IPS-18a (cell line): ENCODE data around the gene PDCD6IP.

Experiments used
- H3K27ac ChIP-seq: one replicate; pipeline ENCODE4 v1.5.1; 2013; ENCODE audit warnings: low read length
- H3K27me3 ChIP-seq: one replicate; pipeline ENCODE4 v1.6.1; 2013; ENCODE audit warnings: mild to moderate bottlenecking, low read length; ENCODE audit not compliant: control insufficient read depth, insufficient read depth
- H3K36me3 ChIP-seq: one replicate; pipeline ENCODE4 v1.6.1; 2013; ENCODE audit warnings: low read depth, low read length; ENCODE audit not compliant: control insufficient read depth
- H3K4me1 ChIP-seq: one replicate; pipeline ENCODE4 v1.6.1; 2013; ENCODE audit warnings: low read depth, low read length; ENCODE audit not compliant: control insufficient read depth
- H3K4me3 ChIP-seq: one replicate; pipeline ENCODE4 v1.5.1; 2013; ENCODE audit warnings: low read length
- H3K9ac ChIP-seq: one replicate; pipeline ENCODE4 v1.6.1; 2013; ENCODE audit warnings: mild to moderate bottlenecking, low read length, moderate library complexity
- H3K9me3 ChIP-seq: one replicate; pipeline ENCODE4 v1.6.1; 2013; ENCODE audit warnings: low read depth, low read length; ENCODE audit not compliant: control insufficient read depth

The PDCD6IP gene

DNA sequence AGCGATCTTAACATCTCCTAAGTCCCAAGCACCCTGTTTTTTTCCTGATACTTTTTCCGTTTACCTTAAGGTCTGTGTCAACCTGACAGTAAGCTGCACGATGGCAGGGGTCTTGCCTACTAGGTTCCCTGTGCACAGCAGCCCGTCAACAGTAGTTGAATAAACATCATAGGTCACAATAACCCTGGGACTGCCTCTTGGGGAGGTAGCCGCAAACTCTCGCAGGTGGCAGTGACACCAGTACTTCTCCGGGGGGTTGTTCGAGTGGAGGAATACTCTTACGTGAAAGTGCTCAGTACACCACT lies 365 bp upstream of the PDCD6IP start:
- no peaks in the 10 kb centered on the region for H3K4me1 ChIP-seq
- peak overlapping the region; percentile 16 for H3K27ac ChIP-seq

DNA sequence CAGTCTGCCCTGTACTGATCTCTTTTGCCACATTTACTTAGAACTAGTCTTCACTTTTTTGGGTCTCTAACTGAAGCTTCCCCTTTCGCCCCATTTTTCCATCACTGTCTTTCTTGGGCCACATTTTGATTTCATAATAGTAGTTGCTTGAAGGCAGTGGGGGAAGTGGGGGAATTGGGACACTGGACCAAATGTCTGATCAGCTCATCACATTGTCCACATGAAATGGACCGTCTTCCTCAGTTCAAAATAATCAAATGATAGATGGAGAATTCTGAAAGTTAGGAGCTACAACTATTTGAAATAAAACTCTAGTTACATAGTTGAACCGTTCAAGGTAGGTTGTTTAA lies 747 bp downstream of the PDCD6IP start:
- H3K9ac ChIP-seq: peak overlapping the region; percentile 75

More for the DNA sequence above, 365 bp upstream of the PDCD6IP start:
- Histone ChIP-seq H3K36me3 (no peaks in the 10 kb centered on the region), H3K4me3 (peak overlapping the region; percentile 99), H3K9me3 (no peaks in the 10 kb centered on the region), H3K27me3 (no peaks in the 10 kb centered on the region), H3K9ac (peak overlapping the region; percentile 75)

DNA sequence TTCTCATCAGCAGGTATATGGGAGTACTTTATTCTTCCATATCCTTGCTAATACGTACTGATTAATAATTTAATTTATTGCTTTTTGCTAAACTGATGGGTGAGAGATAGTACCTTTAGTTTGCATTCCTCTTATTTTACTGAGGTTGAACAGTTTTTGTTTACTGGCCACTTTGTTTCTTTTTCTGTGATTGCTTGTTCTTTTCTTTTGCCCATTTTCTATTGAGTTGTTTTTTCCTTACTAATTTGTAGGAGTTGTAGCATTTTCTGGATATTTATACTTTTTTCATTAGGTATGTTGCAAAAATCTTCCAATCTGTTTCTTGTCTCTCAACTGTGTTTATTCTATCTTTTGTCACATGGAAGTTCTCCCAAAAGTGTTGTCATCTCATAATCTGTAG lies 4.8 kb downstream of the PDCD6IP start:
- Histone ChIP-seq H3K4me3 (no peak overlapping the region), H3K27me3 (no peaks in the 10 kb centered on the region), H3K9ac (no peak overlapping the region), H3K4me1 (no peaks in the 10 kb centered on the region), H3K27ac (no peak overlapping the region), H3K36me3 (peaks cover 4% of the 10 kb centered on the region), H3K9me3 (no peaks in the 10 kb centered on the region)

More for the DNA sequence above, 747 bp downstream of the PDCD6IP start:
- Histone ChIP-seq H3K27ac (no peak overlapping the region), H3K4me3 (peak overlapping the region; percentile 99), H3K4me1 (no peaks in the 10 kb centered on the region), H3K9me3 (no peaks in the 10 kb centered on the region), H3K36me3 (no peaks in the 10 kb centered on the region), H3K27me3 (no peaks in the 10 kb centered on the region)

DNA sequence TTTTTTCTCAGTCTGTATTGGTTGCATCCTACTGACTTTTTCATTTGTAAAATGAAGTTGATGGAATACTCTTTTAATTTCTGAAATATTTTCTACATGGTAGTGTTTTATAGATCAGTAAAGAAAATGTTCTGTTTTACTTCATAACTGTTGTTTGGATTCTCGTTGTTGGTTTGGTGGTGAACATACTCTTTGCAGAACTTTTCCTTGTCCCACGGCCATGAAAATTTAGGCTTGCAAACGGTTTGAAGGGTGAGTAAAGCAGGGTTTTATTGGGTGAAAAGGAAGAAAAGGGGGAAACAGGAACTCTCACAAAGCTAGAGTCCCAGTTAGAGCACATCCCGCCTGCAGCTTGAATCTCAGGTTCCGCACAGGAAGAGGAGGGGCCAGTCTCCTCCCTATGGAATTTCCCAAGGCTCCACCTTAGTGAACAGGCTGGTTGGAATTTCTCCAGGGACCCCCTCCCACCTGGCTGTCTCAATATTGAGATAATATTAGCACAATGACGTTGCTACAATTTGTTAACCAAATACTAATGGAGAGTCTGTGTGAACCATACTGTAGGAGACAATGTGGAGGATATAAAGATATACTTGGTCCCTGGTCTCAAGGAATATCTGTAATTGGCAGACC lies 5.6 kb downstream of the PDCD6IP start:
- H3K36me3 ChIP-seq: peaks cover 4% of the 10 kb centered on the region
- no peak overlapping the region for H3K4me3 ChIP-seq
- H3K9me3 ChIP-seq: no peaks in the 10 kb centered on the region
- H3K4me1 ChIP-seq: no peaks in the 10 kb centered on the region
- no peak overlapping the region for H3K27ac ChIP-seq
- no peak overlapping the region for H3K9ac ChIP-seq
- H3K27me3 ChIP-seq: no peaks in the 10 kb centered on the region

DNA sequence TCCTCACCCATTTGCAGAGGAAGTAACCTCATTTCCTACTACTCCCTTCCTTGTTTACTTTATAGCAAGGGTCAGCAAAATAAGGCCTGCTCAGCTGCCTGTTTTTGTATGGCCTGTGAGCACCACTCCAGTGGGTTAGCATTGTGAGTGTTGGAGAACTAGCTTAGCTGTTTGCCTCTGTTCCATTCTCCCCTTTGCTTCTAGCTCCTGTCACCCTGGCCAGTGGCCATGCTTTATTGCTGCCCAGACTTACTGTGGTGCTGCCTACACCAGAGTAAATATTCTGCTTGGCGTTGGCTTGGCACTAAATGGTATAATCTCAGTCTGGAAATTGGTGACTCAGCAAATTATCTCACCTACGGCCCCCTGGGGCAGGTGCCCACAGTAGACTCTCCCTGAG lies 8.8 kb downstream of the PDCD6IP start:
- H3K4me3 ChIP-seq: no peak overlapping the region

DNA sequence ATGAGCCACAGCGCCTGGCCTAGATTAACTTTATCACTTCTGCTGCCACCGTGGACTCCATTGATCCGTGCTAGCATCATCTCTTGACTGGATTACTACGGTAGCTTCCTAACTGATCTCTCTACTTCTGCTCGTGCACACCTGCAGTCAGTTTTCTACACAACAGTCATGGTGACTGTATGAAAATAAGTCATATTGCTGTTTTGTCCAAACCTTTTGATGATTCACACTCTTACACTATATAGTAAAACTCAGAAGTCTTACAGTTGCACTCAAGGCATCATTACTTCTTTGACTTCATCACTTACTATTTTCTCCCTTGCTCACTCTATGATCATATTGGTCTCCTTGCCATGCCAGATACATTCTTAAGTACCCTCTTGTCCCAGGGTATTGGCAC lies 10.1 kb downstream of the PDCD6IP start:
- no peaks in the 10 kb centered on the region for H3K9me3 ChIP-seq
- H3K27ac ChIP-seq: no peak overlapping the region
- no peak overlapping the region for H3K4me3 ChIP-seq
- no peak overlapping the region for H3K9ac ChIP-seq
- peaks cover 4% of the 10 kb centered on the region for H3K36me3 ChIP-seq
- no peaks in the 10 kb centered on the region for H3K27me3 ChIP-seq
- no peaks in the 10 kb centered on the region for H3K4me1 ChIP-seq

More for the DNA sequence above, 8.8 kb downstream of the PDCD6IP start:
- H3K9ac ChIP-seq: no peak overlapping the region
- no peaks in the 10 kb centered on the region for H3K9me3 ChIP-seq
- H3K4me1 ChIP-seq: no peaks in the 10 kb centered on the region
- no peak overlapping the region for H3K27ac ChIP-seq
- H3K36me3 ChIP-seq: peaks cover 4% of the 10 kb centered on the region
- H3K27me3 ChIP-seq: no peaks in the 10 kb centered on the region

DNA sequence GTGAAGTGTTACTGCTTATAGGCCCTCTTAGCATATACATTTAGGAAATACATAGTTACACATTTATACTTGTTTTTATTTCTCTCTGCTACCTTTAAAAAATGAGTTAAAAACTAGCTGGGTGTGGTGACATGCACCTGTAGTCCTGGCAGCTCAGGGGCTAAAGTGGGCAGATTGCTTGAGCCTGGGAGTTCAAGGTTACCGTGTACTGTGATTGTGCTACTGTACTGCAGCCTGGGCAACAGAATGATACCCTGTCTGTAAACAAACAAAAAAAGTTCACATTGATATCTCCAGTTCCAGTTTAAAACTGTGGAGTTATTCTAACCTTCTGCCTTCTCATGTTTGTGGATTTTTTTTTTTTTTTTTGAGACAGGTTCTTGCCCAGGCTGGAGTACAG lies 12.1 kb downstream of the PDCD6IP start:
- Histone ChIP-seq H3K9me3 (no peaks in the 10 kb centered on the region), H3K27me3 (no peaks in the 10 kb centered on the region), H3K36me3 (peaks cover 8% of the 10 kb centered on the region), H3K4me3 (no peak overlapping the region), H3K4me1 (no peaks in the 10 kb centered on the region), H3K27ac (no peak overlapping the region), H3K9ac (no peak overlapping the region)

DNA sequence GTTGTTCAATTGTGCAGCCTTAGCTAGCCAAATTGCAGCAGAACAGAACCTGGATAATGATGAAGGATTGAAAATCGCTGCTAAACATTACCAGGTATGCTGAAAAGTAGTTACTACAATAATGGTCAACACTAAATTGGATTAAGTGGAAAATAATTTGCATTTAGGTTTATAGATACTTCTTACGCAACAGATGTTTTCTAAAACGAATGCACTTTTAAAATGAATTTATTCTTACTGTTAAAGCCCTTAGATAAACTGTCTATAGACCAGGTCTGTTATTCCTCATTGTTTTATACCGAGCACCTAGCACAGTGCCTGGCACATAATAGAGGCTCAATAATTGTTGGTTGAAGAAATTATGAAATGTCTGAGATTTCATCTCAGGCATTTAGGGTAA lies 23.6 kb downstream of the PDCD6IP start:
- Histone ChIP-seq H3K36me3 (peaks cover 6% of the 10 kb centered on the region), H3K9ac (no peak overlapping the region), H3K9me3 (no peaks in the 10 kb centered on the region), H3K4me3 (no peak overlapping the region), H3K27me3 (no peaks in the 10 kb centered on the region), H3K4me1 (peaks cover 10% of the 10 kb centered on the region), H3K27ac (no peak overlapping the region)

DNA sequence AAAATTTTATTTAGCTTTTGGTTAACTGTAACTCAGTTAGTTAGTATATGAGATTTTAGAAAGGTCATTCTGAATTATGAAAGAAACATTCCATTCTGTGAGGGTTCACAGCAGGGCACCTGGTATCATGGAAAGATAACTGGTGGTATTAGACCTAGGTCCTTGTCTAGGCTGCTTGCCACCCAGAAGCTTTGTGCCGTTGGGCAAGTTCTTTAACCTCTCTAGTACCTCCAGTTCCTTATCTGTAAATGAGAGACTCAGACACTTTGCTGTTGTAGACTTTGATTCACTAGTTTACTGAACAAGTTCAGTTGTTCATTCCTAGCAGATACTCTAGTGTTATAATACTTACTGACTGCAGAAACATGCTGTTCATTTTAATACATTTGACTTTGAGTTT lies 25.4 kb downstream of the PDCD6IP start:
- Histone ChIP-seq H3K9ac (no peak overlapping the region), H3K36me3 (peaks cover 15% of the 10 kb centered on the region), H3K4me3 (no peak overlapping the region), H3K27ac (no peak overlapping the region), H3K4me1 (peaks cover 10% of the 10 kb centered on the region), H3K9me3 (no peaks in the 10 kb centered on the region), H3K27me3 (no peaks in the 10 kb centered on the region)

DNA sequence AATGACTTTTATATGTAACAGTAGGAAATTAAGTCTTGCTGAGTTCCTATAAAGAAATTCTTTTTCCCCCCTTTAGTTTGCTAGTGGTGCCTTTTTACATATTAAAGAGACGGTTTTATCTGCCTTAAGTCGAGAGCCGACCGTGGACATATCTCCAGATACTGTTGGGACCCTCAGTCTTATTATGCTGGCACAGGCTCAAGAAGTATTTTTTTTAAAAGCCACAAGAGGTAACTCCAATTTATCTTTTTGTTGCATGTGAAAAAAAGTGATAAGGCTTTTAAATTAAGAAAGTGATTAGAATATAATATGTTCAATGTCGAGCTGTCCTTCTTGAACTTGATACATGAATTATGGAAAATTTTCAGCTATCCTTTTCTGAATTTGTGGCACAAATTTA lies 26.7 kb downstream of the PDCD6IP start:
- Histone ChIP-seq H3K9ac (no peak overlapping the region), H3K4me3 (no peak overlapping the region), H3K36me3 (peaks cover 20% of the 10 kb centered on the region), H3K9me3 (no peaks in the 10 kb centered on the region), H3K27ac (no peak overlapping the region), H3K4me1 (peaks cover 10% of the 10 kb centered on the region), H3K27me3 (no peaks in the 10 kb centered on the region)

DNA sequence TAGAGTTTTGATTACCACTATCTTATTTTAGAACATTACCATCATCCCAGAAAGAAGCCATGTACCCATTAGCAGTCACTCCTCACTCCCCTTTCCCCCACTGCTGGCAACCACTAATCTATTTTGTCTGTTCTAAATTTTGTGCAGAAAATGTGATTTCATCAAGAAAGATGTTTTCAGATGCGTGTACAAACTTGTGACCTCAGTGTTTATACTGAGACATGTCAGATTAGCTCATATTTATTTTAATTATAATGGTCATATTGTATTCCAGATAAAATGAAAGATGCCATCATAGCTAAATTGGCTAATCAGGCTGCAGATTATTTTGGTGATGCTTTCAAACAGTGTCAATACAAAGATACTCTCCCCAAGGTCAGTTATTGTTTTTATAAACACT lies 27.8 kb downstream of the PDCD6IP start:
- peaks cover 20% of the 10 kb centered on the region for H3K36me3 ChIP-seq

DNA sequence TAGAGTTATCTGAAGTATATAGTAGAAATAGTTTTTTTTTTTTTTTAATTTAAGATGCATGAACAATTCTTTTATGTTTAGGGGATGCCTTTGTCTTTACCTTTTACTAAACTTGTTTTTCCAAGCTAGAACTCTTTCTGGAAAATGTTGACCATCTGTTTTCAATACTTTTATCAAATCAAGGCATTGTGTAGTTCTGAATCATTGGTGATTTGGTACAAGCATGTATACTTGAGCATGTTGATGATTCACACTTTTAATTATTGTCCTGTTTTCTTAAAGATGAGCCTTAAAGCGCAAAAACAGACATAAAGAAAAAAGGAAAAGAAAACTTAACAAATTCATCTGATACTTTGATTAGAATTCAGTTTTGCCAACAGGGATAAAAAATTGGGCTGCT lies 28.3 kb downstream of the PDCD6IP start:
- peaks cover 20% of the 10 kb centered on the region for H3K36me3 ChIP-seq
- no peaks in the 10 kb centered on the region for H3K9me3 ChIP-seq
- peaks cover 10% of the 10 kb centered on the region for H3K4me1 ChIP-seq
- no peak overlapping the region for H3K4me3 ChIP-seq
- no peaks in the 10 kb centered on the region for H3K27me3 ChIP-seq
- no peak overlapping the region for H3K27ac ChIP-seq
- H3K9ac ChIP-seq: no peak overlapping the region

More for the DNA sequence above, 27.8 kb downstream of the PDCD6IP start:
- Histone ChIP-seq H3K9me3 (no peaks in the 10 kb centered on the region), H3K27me3 (no peaks in the 10 kb centered on the region), H3K27ac (no peak overlapping the region), H3K4me1 (peaks cover 10% of the 10 kb centered on the region), H3K4me3 (no peak overlapping the region), H3K9ac (no peak overlapping the region)
